GM23338 (cell line): ENCODE data around the gene MCM3AP. TPM values are rescaled to one million over a fixed set of nuclear protein-coding genes. Genes with fewer than 3 reads are reported as not detected.

ENCODE experiments used
- ATAC-seq: fragments of 200-7000 bp; cut with Tn5 transposase; 3 replicates; pipeline ENCODE4 v1.9.1; 2020
- DNase-seq: peaks from one replicate; pipeline ENCODE4 v3.0.0-alpha.2; 2015; ENCODE audit warnings: low spot score
- H2AFZ ChIP-seq: fragments of 200-600 bp; sonication (generic); 2 replicates; pipeline ENCODE4 v1.8.0; 2016; ENCODE audit warnings: antibody characterized with exemption, mild to moderate bottlenecking, moderate library complexity
- H3F3A ChIP-seq: fragments of 200-600 bp; sonication (generic); replicated peaks from 2 replicates; pipeline ENCODE4 v1.8.0; 2017; ENCODE audit warnings: antibody characterized with exemption, mixed run types, low read depth
- H3K27ac ChIP-seq: fragments of 200-600 bp; sonication (generic); 2 replicates; pipeline ENCODE4 v1.6.1; 2016; ENCODE audit warnings: low read depth
- H3K27me3 ChIP-seq: fragments of 200-600 bp; sonication (generic); 2 replicates; pipeline ENCODE4 v1.8.0; 2016; ENCODE audit warnings: mild to moderate bottlenecking, mixed run types, moderate library complexity; ENCODE audit not compliant: insufficient read depth
- H3K36me3 ChIP-seq: fragments of 200-600 bp; sonication (generic); 2 replicates; pipeline ENCODE4 v1.8.0; 2016; ENCODE audit warnings: mild to moderate bottlenecking; ENCODE audit not compliant: insufficient read depth
- H3K4me1 ChIP-seq: fragments of 200-600 bp; sonication (generic); 2 replicates; pipeline ENCODE4 v1.8.0; 2016; ENCODE audit warnings: mild to moderate bottlenecking, moderate library complexity; ENCODE audit not compliant: insufficient read depth
- H3K4me2 ChIP-seq: fragments of 200-600 bp; sonication (generic); 2 replicates; pipeline ENCODE4 v1.7.1; 2017; ENCODE audit warnings: mixed run types
- H3K4me3 ChIP-seq: fragments of 200-600 bp; sonication (generic); 2 replicates; pipeline ENCODE4 v1.6.1; 2016; ENCODE audit warnings: mixed run types
- H3K79me2 ChIP-seq: fragments of 200-600 bp; sonication (generic); replicated peaks from 2 replicates; pipeline ENCODE4 v1.8.0; 2017; ENCODE audit warnings: mild to moderate bottlenecking; ENCODE audit not compliant: insufficient read depth
- H3K9me2 ChIP-seq: fragments of 200-600 bp; sonication (generic); 2 replicates; pipeline ENCODE4 v1.8.0; 2017; ENCODE audit not compliant: insufficient read depth
- H4K20me1 ChIP-seq: fragments of 200-600 bp; sonication (generic); replicated peaks from 2 replicates; pipeline ENCODE4 v1.8.0; 2017; ENCODE audit warnings: mild to moderate bottlenecking; ENCODE audit not compliant: insufficient read depth
- H3K27ac Mint-ChIP-seq: 2 replicates; pipeline ENCODE4 v1.8.0; 2020; ENCODE audit warnings: inconsistent platforms, mild to moderate bottlenecking, moderate library complexity, mixed read lengths
- H3K27me3 Mint-ChIP-seq: 3 replicates; pipeline ENCODE4 v1.8.0; 2022; ENCODE audit warnings: low read depth, mild to moderate bottlenecking, moderate library complexity, mixed read lengths, inconsistent platforms; ENCODE audit not compliant: insufficient read depth, poor library complexity
- H3K36me3 Mint-ChIP-seq: 3 replicates; pipeline ENCODE4 v1.8.0; 2021; ENCODE audit warnings: low read depth, mild to moderate bottlenecking, inconsistent platforms, moderate library complexity, mixed read lengths
- H3K4me1 Mint-ChIP-seq: 3 replicates; pipeline ENCODE4 v1.8.0; 2020; ENCODE audit warnings: mild to moderate bottlenecking, inconsistent platforms, mixed read lengths
- H3K4me3 Mint-ChIP-seq: 3 replicates; pipeline ENCODE4 v1.8.0; 2021; ENCODE audit warnings: moderate library complexity, mild to moderate bottlenecking, inconsistent platforms, mixed read lengths
- H3K9me3 Mint-ChIP-seq: 3 replicates; pipeline ENCODE4 v1.8.0; 2020; ENCODE audit warnings: moderate library complexity, mild to moderate bottlenecking, inconsistent platforms, mixed read lengths
- CREB1 ChIP-seq: fragments of 250-450 bp; sonication (Bioruptor Pico); IDR thresholded peaks from 2 replicates; pipeline ENCODE4 v1.5.0; 2020; ENCODE audit warnings: low read depth, mild to moderate bottlenecking, moderate library complexity
- CTCF ChIP-seq, 2 experiments: fragments of 200-600 bp in 1 of 2; sonication (generic) in 1 of 2; conservative IDR thresholded peaks; 2 replicates each; pipeline versions ENCODE4 v1.5.1 to v1.6.1; 2016 to 2017; ENCODE audit warnings: antibody characterized with exemption in 2 of 2, low read depth in 2 of 2, mild to moderate bottlenecking in 2 of 2, moderate library complexity in 1 of 2
- EZH2 ChIP-seq: fragments of 200-600 bp; sonication (generic); IDR thresholded peaks from one replicate; pipeline ENCODE4 v1.8.0; 2017; ENCODE audit warnings: antibody characterized with exemption, mild to moderate bottlenecking, low read depth; ENCODE audit not compliant: unreplicated experiment
- JUNB ChIP-seq: IDR thresholded peaks from one replicate; pipeline ENCODE4 v1.6.1; 2016; ENCODE audit warnings: antibody characterized with exemption; ENCODE audit not compliant: unreplicated experiment
- POLR2AphosphoS5 ChIP-seq: IDR thresholded peaks from 2 replicates; pipeline ENCODE4 v1.6.1; 2016; ENCODE audit warnings: antibody characterized with exemption, low read depth
- REST ChIP-seq: IDR thresholded peaks from one replicate; pipeline ENCODE4 v1.6.1; 2018; ENCODE audit warnings: antibody characterized with exemption; ENCODE audit not compliant: unreplicated experiment
- ZNF114 ChIP-seq: fragments of 250-450 bp; sonication (Bioruptor Pico); IDR thresholded peaks from 2 replicates; pipeline ENCODE4 v1.5.0; 2020; ENCODE audit warnings: mild to moderate bottlenecking, moderate library complexity
- ZNF331 ChIP-seq: fragments of 250-450 bp; sonication (Bioruptor Pico); IDR thresholded peaks from 2 replicates; pipeline ENCODE4 v1.5.0; 2020; ENCODE audit warnings: low read depth, mild to moderate bottlenecking, moderate library complexity
- polyA plus RNA-seq: library from polyadenylated mRNA; unstranded; fragments of >200 nt; fragmentation: Nextera tagmentation; extraction: Ambion mirVana; gene quantifications from 2 replicates; pipeline ENCODE4 v1.2.1, GENCODE V29; 2016
- total RNA-seq: library from RNA; depleted of rRNA; stranded (reverse); fragments of >200 nt; shearing (Covaris generic); gene quantifications from 2 replicates; pipeline ENCODE4 v1.2.3, GENCODE V29; 2014

Gene MCM3AP
- total and polyA plus RNA-seq, 2 experiments from 2014 or later, result 39.2 to 123 TPM

GRCh38 chr21:46253610-46254124 is 31.7 kb downstream of the MCM3AP start (continued):
- TF ChIP-seq REST (no peak), ZNF114 (CRISPR knock-in tag) (no peak), POLR2AphosphoS5 (no peak), CTCF (conservative IDR thresholded peaks at IDR 0.05; ENCODE audit: low read depth in 2 of 2) (no peak), JUNB (no peak)

GRCh38 chr21:46252840-46253239 is 32.6 kb downstream of the MCM3AP start:
- Histone ChIP-seq H3K9me2 (no peaks in the 10 kb centered on the region), H4K20me1 (peaks cover 5% of the 10 kb centered on the region), H3K36me3 (peaks cover 45% of the 10 kb centered on the region), H3K27me3 (no peaks in the 10 kb centered on the region), H3K4me3 (no peak overlapping the region), H3K27ac (no peak overlapping the region), H3K79me2 (no peaks in the 10 kb centered on the region), H3F3A (peaks cover 4% of the 10 kb centered on the region; the same call in 1 of the 2 replicates), H3K4me2 (no peak overlapping the region), H3K4me1 (no peaks in the 10 kb centered on the region), H2AFZ (no peak overlapping the region)
- Mint-ChIP-seq H3K4me1 (no peaks in the 10 kb centered on the region), H3K36me3 (peaks cover 90% of the 10 kb centered on the region), H3K27ac (no peak overlapping the region), H3K27me3 (peaks cover 2% of the 10 kb centered on the region), H3K4me3 (no peak overlapping the region), H3K9me3 (no peaks in the 10 kb centered on the region; the same call in 2 of the 3 replicates)
- ATAC-seq (no peak), DNase-seq (no peak)
- TF ChIP-seq EZH2, result no peak
- TF ChIP-seq ZNF331, result no peak

- no peaks in the 10 kb centered on the region for H3K4me1 Mint-ChIP-seq
- H3K4me3 Mint-ChIP-seq, result no peak overlapping the region
- Histone ChIP-seq H3K4me2 (no peak overlapping the region), H4K20me1 (peaks cover 7% of the 10 kb centered on the region), H3K9me2 (no peaks in the 10 kb centered on the region), H3K36me3 (peaks cover 59% of the 10 kb centered on the region), H3K79me2 (no peaks in the 10 kb centered on the region), H2AFZ (no peak overlapping the region), H3K4me1 (no peaks in the 10 kb centered on the region), H3K27ac (no peak overlapping the region), H3K27me3 (no peaks in the 10 kb centered on the region), H3K4me3 (no peak overlapping the region), H3F3A (peaks cover 4% of the 10 kb centered on the region; the same call in 1 of the 2 replicates)
- no peaks in the 10 kb centered on the region; the same call in 2 of the 3 replicates for H3K9me3 Mint-ChIP-seq
- no peak overlapping the region for H3K27ac Mint-ChIP-seq
- ATAC-seq (no peak), DNase-seq (no peak)
- H3K27me3 Mint-ChIP-seq, result peaks cover 3% of the 10 kb centered on the region
- TF ChIP-seq REST (no peak), CREB1 (CRISPR knock-in tag) (no peak), JUNB (no peak)
- H3K36me3 Mint-ChIP-seq, result peaks cover 92% of the 10 kb centered on the region
These were observed 35.2 kb downstream of the MCM3AP start for GRCh38 chr21:46250146-46250725.
